GM21529 (cell line): Measurements from ENCODE around the gene PKHD1.
A peak's percentile ranks its signal among the peaks of the same experiment; 100 is the strongest.
"Not testable (repeated sequence)": the region's sequence is repeated elsewhere in the genome, so short reads cannot be mapped to it uniquely, and the experiment has no call there.

Experiments
- ATAC-seq: cut with Tn5 transposase; IDR thresholded peaks from one replicate; pipeline ENCODE4 v1.9.1; 2021; ENCODE audit not compliant: unreplicated experiment

PKHD1 gene

DNA sequence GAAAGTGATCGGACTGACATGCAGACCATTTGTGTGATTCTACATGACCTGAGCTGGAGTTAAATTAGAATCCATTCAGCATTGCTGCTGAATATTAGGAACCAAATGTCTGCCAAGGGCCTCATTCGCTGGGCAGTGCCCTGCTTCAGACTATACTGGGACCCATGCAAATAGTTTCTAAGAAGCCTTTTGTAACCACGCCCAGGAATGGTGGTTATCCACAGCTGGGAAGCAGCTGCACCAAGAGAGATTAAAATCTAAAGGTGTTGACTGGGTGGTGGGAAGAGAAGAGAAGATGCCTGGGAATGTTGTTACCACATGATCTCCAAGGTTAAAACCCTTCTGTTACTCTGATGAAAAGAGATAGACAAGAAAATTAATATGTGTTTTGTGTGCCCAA lies 156.8 kb downstream of the PKHD1 start:
- ATAC-seq, result no peak

DNA sequence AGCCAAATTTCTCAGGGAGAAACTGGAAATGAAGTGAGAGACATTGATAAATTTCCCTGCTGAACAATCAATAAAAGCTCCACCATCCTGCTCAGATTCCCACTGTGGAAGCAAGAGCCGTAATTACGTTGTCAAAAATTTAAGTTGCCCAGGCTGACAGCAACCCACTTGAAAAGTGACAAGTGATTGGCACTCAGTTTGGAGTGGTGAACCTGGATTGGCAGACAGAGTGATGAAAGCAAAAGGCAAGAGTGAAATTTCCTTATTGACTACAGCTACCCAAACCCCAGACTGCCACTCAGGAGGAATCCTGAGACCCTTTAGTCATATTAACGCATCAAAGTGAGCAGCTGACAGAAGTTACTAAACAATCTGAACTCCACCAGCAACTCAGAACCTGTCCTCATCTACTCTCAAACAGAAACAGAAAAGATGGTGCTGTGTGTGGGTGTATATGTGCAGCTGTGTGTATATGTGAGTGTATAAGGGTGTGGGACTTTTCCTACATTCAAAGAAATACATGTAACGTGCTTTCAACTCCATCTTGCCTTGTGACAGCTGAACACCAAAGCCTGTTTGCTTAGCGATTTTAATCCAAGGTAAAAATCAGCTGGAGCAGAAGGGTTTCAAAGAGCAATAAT lies 157.4 kb downstream of the PKHD1 start:
- ATAC-seq, result no peak

DNA sequence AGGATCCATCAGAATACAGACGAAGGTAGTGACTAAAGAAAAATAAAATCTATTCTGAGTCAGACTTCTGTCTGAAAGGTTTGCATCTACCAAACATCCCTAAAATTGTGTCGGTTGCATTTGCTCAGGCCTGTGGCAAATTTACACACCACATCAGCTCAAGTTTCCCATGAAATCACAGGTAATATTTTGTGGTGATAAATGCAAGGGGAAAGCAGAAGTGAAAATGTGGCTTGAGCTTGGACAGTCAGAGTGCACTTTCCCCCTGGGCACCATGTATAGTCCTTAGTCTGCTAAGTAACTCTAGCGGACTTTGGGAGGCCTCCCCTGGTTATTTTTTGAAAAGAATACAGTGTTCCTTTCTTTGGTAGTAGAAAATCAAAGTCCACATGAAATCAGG lies 159.1 kb downstream of the PKHD1 start:
- peak; percentile 84 for ATAC-seq

DNA sequence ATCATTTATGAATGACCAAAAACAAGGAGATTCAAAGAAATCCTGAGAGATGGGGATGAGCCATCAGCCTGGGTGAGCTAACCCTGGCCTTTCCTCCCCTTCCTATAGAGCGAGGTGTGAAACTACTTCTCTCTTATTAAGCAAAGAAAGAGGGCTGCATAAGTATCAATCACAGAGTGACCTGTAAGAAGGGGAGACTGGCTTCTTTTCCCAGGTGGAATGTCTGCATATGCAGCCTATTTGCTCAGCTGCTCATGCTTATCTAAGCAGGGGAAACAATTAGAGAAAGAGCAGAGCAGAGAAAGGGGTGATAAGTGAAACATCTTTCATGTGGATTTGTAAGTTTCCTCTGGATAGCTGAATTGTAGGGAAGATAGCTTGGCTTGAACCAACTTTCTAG lies 160.0 kb downstream of the PKHD1 start:
- no peak for ATAC-seq

DNA sequence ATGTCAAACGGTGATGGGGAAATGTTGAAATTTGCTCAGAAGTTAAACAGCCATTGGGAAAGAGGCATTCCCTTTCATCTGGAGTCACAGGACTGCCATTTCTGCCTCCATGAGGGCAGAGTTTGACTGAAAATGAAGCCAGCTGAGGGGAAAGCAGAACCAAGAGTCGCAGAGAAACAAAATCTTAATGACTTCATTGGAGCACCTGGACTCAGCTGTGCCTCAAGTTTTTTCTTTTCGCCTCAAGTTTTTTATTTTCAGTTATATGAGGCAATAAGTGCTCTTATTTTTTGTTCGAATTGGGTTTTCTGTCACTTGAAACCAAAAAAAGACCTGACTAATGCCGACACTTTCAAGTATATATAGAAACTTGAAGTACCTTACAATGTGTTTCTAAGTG lies 161.3 kb downstream of the PKHD1 start:
- no peak for ATAC-seq

DNA sequence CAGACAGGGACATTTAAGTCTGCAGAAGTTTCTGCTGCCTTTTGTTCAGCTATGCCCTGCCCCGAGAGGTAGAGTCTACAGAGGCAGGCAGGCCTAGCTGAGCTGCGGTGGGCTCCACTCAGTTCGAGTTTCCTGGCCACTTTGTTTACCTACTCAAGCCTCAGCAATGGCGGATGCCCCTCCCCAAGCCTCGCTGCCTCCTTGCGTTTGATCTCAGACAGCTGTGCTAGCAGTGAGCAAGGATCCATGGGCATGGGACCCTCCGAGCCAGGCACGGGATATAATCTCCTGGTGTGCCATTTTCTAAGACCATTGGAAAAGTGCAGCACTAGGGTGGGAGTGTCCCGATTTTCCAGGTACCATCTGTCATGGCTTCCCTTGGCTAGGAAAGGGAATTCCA lies 164.9 kb downstream of the PKHD1 start:
- ATAC-seq, result not testable (repeated sequence)

DNA sequence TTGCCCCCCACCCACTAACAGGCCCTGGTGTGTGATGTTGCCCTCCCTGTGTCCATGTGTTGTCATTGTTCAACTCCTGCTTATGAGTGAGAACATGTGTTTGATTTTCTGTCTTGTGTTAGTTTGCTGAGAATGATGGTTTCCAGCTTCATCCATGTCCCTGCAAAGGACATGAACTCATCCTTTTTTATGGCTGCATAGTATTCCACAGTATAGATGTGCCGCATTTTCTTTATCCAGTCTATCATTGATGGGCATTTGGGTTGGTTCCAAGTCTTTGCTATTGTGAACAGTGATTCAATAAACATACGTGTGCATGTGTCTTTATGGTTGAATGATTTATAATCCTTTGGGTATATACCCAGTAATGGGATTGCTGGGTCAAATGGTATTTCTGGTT lies 169.1 kb downstream of the PKHD1 start:
- ATAC-seq, result not testable (repeated sequence)

DNA sequence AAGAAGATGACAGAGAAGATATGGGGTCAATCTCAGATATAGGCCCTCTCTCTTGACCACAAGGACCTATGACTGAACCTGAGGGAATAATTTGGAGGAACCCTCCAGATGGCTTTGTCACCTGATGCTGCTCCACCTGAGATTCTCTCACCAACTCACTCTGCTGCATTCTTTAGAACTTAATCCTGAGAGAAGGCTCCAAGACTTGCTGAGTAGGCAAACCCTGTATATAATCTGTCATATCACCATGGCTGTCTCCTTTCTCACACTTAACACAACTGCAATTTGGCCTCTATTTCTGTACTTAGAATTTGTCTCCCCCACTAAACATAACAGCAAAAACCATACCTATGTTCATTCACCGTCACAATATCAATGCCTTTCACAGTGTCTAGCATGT lies 172.3 kb downstream of the PKHD1 start:
- ATAC-seq, result no peak

DNA sequence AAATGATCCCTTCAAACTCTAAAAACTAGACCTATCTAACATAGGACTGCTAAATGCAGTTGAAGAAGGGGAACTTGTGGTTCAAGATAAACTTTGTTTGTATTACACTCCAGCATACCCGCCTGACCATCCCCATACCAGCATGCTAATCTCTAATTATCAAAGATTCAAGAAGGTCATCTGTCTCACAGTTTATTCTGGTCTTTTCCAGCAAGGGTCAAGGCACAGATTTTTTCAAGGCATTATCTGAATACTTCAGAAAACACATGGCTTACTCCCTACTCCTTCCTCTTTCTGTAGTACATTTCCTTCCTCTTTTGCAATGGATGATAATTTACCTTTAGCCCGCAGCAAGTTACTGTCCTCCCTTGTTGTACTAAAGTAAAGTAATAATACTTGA lies 174.1 kb downstream of the PKHD1 start:
- no peak for ATAC-seq

DNA sequence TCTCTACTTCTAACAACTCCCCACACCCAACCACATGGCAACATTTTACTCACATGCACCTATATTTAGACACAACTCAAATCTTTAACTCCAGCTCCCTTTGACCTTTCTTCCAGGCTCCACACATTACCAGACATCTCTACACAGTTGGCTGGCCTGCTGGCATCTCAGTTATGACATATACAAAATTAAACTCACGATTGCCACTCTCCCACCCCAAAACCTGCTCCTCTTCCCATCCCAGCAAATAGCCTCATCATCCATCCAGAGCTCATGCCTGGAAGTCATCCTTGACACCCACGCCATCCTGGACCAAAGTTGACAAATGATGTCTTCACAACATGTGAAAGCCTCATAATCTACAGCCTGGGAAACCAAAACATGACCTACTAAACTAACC lies 176.6 kb downstream of the PKHD1 start:
- ATAC-seq, result no peak

DNA sequence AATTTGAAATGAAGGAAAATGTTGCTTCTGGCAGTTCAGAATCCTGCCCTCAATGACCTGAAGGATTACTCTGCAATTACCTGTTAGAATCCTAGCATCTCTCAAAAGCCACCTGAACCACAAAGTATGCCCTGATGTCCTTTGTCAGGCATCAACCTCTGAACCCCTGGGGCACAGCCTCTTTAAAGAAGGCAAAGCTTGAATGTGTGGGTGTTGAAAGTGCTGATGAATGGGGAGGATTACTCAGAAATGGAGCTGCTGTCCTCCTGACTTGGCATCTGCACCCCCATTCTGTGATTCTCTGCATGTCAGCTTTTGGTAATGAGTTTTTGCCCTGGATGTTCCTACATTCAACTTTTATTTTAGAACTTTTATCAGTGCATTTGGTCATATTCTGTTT lies 179.2 kb downstream of the PKHD1 start:
- no peak for ATAC-seq

DNA sequence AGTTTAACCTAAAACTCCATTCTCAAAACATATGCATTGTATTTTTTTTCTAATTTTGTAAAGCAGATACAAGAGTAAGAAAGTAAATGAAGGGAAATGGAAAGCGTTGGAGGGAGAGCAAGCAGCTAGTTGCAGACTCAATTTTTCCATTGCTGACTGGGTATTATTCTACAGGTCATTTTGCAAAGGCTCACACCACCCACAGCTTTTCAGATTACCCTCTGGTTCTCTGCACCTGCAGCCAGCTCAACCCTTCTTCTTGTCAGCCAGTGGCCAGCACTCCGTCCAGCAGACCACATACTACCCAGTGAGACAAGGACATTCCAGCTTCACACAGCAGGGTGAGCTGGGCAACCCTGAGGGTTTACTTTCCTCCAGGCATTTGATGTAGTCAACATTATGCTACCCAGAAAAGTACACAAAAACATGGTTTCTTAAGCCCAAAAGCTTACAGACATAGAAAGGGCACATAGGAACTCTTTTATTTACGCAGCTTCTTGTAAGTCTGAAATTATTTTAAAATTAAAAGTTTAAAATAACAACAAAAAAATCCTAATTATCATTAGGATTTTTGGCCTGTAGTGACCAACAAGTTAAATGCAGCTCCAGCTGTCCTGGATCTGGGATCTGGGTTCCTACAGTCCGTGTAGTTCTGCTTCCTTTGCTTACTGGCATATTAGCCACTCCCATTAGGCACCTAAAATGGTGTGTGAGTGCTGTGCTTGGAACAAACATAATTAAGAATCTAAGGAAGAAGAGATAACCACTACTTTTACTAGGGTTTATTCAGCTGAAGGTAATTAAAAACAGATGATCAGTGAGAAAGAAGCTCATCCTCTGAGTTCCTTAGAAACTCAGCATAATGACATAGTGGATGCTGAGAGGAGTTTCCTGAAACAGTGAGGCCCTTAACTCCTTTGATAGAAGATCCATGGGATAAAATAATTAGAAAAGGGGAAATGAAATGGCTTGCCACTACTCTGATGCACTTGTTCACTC lies 185.3 kb downstream of the PKHD1 start:
- ATAC-seq, result peak; percentile 64

DNA sequence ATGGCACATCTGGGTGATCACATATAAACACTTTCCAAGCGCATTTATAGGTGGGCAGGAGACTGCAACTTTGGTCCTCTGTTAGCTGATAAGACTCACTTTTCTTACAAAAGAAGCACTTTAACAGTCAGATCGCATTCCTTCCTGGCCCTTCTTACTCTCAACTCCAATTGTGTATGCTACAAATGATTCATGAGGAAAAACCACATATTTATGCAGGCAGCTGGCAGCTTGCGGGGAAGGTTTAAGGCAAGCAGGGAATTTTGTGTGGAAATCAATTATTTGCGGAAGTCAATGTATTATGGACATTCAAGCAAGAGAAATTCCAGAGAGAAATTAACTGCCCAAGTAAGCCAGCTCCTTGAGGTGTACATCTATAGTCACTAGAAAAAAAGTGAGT lies 194.0 kb downstream of the PKHD1 start:
- ATAC-seq, result no peak

DNA sequence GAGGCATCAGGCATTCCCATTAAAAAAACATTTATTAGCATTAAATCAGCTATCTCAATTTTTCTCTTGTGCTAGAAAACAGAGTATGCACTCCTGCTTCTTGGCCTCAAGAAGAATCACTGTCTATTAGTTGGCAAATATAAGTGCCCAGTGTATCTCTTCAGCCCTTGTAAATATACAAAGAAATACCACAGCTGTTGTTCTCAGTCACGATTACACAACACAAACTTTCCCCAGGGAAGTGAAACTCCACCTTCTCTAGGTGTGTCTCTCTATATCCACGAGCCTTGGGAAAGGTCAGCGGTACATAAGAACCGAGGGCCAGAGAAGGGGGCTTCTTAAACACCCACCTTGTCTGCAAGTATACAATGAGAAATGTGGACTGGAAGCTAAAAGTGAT lies 194.7 kb downstream of the PKHD1 start:
- ATAC-seq, result no peak

DNA sequence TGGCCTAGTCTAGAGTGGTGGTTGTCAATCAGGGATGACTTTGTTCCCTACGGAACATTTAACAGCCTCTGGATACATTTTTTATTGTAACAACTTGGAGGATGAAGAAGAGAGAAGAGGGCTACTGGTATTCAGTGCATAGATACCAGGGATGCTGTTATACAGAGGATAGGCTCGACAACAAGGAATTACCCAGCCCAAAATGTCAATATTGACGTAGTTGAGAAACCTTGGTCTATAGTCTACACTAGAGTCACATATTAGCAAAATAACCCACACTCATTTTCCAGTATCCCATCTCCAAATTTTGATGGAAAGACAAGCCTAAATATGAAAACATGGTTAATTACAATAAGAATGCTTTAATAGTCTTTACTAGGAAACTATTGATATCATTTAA lies 195.1 kb downstream of the PKHD1 start:
- no peak for ATAC-seq

DNA sequence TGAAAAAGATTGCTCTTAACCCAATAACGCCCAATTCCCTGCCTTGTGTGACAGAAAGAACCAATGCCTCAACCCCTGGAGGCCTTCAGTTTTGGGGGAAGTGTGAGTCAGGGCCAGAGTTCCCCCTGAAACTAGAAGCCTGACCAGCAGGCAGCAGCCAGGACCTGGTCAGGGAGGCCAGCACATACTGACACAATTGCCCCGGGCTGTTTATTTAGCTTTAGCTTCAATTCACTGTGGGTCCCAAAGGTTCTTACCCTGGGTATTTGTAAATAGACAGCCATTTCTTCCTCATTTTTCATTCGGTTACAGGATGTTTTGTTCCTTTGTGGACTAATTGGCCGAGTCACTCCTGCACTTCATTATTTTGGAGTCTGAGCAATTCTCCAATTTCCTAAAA lies 195.6 kb downstream of the PKHD1 start:
- no peak for ATAC-seq

DNA sequence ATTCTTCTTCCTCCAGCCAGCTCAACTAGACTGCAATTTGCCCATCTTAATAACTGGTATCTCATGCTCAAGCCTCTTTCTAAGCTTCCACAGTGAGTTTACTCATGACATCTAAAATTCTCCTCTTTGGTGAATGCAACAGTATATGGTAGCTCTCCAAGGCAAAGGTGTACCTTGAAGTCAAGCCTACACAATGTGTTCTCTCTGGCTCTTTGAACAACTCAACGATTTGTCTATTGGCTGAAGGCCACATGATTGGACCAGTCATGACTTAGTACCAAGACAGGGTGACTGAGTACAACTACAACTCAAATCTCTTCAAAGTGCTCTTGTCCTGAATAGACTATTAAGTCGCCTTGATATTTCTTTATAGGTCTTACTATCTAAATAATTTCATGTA lies 199.6 kb downstream of the PKHD1 start:
- ATAC-seq, result no peak

DNA sequence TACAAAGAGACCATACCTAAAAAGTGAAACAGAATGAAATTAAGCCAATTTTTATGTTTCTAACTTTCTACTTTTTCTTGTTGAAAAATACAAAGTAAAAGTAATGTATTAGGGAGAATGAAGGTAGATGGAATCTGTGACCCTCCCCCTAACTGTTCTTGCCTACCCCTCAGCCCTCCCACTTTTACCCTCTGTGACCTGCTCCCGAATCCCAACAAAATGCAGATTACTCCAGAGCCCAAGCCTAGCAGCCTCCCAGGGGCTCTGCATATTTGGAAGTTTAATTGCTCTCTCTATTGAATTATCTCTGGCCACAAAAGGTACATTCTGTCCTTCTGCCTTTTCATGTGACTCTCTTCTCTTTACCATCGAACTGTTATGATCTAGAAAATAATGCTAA lies 201.5 kb downstream of the PKHD1 start:
- no peak for ATAC-seq

DNA sequence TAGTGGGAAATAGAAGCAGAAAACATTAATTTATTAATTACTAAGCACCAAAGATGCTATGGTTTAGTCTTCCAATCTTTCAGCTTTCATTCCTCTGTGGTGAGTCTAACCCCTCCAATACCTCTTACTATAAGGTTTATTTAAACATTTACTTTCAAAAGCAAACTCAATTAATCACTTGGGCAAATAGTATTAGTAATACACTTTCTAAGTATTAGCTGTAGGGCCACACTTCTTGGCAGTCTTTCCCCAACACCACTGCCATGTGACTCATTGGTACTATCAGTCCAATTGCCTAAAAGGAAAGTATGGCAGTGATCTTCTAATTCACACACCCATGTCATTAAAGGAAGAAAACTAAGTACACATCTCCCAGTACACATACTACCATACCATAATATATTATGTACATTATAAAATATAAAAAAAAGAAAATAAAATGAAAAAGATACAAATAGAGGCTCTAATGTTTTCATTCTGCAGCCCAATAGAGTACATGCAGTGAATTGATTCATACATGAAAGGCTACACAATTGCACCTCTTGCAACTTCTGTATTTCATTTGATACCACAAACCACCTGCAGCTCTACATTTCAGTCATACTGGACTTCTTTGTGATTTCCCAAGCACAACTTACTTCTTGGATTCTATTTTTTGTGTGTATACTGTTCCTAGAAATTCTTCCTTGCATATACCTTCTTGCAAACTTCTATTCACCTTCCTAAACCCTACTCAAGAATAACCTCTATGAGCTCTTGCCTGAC lies 218.6 kb downstream of the PKHD1 start:
- no peak for ATAC-seq

DNA sequence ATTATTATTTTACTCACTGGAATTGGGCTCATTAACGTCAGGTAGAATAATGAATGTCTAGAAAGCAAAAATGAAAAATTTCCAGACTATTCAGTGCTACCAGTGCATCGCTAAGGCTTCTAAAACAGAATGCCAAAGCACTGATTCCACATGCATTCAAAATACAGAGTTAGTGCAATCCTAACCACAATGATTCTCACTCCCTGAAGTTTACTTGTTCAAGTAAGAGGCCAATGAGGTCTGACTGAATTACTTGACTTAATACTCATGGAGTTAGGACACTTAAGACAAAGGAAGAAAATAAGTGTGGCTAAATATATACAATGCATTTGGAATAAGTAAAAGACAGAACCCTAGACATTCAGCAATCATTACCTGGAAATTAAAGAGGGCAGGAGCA lies 220.5 kb downstream of the PKHD1 start:
- no peak for ATAC-seq

DNA sequence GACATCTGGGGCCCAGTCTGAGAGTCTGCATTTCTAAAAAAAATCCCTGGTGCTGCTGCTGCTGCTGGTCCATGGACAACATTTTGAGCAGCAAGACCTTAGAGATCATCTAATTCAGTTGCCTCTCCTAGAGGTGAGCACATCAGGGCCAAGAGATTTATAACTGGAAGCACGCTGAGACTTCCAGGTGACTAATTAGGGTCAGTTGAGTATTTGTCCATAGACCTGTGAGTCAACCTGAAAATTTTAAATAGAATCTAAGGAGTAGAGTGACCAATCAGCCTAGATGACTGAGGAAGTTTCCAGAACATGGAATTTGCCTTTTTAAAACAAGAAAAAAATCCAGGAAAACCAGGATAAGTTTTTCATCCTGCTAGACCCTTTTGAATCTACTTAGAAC lies 221.4 kb downstream of the PKHD1 start:
- no peak for ATAC-seq

DNA sequence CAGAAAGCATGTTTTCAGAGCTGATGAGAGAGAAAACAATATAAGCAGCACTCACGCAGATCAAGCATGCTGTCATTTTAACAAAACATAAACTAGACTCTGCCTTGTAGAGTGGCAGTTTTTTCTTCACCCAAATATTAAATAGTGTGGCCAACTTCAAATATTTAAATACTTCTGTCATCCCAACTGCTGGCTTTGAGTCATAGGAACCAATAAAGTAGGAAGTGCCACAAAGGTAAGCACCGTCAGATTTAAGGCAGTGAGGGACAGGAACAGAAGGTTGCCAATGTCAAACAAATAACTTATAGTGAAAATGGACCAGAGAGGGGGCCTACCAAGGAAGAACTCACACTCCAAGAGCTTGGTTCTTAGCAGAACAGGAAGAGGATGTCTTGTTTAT lies 222.2 kb downstream of the PKHD1 start:
- ATAC-seq, result no peak
